GM18907 (cell line): Measurements from ENCODE around the gene TRNAU1AP.
"Not testable (repeated sequence)": the region's sequence is repeated elsewhere in the genome, so short reads cannot be mapped to it uniquely, and the experiment has no call there.

ENCODE experiments used
- ATAC-seq: cut with Tn5 transposase; IDR thresholded peaks from one replicate; pipeline ENCODE4 v1.9.1; 2021; ENCODE audit warnings: mild to moderate bottlenecking, moderate library complexity; ENCODE audit not compliant: unreplicated experiment

The TRNAU1AP gene

GRCh38 chr1:28521502-28522164, 31.3 kb upstream of the TRNAU1AP start:
- ATAC-seq: no peak

DNA sequence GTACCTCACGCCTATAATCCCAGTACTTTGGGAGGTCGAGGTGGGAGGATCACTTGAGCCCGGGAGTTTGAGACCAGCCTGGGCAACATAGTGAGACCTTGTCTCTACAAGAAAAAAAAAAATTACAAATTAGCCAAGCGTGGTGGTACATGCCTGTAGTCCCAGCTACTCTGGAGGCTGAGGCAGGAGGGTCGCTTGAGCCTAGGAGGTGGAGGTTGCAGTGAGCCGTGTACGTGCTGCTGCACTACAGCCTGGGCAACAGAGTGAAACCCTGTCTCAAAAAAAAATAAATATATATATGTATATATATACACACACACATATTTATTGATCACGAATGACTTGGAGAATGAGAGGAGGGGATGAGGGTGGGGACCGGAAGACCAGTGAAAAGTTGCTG, 30.3 kb upstream of the TRNAU1AP start:
- ATAC-seq: not testable (repeated sequence)

- ATAC-seq: not testable (repeated sequence)
Observed at GRCh38 chr1:28525002-28525642, 27.8 kb upstream of the TRNAU1AP start.

DNA sequence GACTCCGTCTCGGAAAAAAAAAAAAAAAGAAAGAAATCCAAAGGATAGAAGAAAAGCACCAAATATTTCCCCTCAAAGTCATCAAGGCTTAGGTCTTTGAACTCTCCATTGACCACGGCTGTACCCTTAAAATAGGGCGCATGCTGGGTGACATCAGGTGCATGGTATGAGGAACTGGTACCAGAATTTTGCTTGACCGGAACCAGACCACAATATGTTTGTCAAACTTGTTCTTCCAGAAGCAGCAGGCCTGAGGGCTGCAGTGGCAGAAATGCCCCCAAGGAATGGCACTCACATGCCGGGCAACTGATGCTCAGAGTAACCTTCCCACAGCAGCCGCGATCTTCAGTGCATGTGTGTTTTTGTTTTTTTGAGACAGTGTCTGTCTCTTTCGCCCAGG, 26.0 kb upstream of the TRNAU1AP start:
- no peak for ATAC-seq

DNA sequence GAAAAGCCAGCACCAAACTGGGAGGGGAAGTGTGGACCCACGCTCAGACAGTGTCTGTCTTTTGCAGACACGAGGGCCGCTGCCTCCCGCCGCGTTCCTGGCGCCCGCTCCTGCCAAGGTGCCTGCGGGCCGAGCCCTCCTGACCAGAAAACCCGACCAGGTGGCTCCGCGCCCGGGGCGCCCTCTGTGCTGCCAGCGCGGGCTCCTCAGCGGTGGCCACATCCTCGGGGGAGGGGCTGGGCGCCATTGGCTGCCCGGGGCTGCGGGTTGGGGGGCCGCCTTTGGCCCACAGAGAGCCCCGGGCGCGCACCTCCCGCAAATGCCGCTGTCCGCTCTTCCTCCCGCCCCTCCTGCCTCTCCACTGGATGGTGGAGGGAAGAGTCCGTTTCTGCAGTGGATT, 22.4 kb upstream of the TRNAU1AP start:
- no peak for ATAC-seq

DNA sequence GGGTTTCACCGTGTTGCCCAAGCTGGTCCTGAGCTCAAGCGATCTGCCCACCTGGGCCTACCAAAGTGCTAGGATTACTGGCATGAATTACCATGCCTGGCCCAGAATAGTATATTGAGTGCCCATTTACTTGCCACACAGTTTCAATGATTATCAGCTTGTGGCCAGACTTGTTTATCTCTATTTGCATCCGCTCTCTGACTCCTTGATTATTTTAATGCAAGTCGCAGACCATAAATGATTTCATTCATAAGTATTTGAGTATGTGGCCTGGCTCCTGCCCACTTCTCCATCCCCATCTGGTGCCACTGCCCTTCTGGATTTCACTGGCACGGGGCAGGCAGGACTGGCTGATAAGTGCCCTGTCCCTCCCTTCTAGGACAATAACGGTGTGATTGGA, 18.2 kb upstream of the TRNAU1AP start:
- ATAC-seq: no peak

DNA sequence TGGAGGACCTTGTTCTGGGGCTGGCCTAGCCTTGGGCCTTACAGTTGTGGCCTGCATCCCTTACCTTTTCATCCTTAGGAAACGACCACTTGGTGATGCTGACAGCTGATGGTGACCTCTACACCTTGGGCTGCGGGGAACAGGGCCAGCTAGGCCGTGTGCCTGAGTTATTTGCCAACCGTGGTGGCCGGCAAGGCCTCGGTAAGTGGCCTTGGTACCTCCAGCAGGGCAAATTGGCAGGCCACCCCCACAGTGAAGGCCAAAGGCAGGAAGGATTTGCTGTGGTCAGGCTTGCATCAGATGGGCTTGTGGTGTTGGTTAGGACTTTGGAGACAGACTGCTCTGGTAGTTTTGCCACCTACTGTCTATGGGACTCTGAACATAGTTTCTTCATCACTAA, 17.7 kb upstream of the TRNAU1AP start:
- no peak for ATAC-seq

DNA sequence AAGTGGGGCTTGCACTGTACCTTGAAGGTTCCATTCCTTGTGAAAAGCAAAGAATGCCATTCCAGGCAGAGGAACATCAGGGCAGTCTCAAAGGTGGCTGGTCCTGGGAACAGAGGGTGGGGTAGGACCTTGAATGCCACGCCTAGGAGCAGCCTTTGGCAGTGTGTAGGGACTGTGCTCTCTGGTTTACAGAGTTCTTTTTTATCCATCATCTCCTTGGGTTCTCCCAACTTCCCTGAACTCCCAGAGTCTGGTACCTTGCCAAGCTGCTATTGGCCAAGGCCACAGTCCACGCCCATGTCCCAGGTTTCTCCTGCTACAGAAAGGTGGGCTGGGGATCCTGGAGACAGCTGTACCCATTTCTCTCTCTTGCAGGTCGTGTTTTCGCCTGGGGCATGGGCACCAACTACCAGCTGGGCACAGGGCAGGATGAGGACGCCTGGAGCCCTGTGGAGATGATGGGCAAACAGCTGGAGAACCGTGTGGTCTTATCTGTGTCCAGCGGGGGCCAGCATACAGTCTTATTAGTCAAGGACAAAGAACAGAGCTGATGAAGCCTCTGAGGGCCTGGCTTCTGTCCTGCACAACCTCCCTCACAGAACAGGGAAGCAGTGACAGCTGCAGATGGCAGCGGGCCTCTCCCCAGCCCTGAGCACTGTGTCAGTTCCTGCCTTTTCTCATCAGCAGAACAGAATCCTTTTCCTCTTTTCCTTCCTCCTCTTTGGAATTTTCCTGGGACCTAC, 15.3 kb upstream of the TRNAU1AP start:
- ATAC-seq: no peak

DNA sequence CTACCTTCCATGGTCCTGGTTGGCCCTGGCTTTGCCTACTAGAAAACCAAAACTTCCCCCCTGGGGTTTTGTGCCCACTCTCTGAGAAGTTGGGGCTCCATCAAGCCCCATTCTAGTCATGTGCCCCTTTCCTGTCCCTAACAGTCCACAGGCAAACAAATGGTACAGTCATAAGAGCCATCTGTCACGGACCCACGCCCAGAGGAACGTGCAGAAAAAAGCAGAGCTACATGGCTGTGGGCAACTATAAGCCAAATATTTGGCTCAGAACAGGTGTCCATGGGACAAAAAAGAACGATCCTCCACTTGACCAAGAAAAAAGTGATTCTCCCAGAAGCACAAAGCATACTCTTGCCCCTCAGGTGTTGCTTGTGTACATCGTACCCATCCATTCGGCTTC, 14.6 kb upstream of the TRNAU1AP start:
- ATAC-seq: no peak

GRCh38 chr1:28540651-28541050, 12.2 kb upstream of the TRNAU1AP start:
- no peak for ATAC-seq

DNA sequence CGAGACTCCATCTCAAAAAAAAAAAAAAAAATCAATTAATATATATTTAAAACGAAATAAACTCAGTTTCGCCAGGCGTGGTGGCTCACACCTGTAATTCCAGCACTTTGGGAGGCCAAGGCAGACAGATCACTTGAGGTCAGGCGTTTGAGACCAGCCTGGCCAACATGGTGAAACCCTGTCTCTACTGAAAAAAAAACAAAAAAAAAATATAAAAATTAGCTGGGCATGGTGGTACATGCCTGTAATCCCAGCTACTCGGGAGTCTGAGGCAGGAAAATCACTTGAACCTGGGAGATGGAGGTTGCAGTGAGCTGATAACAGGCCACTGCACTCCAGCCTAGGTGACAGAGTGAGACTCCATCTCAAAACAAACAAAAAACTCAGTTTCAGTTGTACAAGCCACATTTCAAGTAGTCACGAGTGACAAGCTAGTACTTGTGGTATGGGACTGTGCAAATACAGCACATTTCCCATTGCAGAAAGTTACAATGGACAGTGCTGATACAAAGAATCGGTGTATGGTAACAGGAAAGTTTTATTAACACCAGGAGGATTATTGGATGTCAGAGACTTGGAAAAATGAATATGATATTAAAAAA, 11.4 kb upstream of the TRNAU1AP start:
- not testable (repeated sequence) for ATAC-seq

- no peak for ATAC-seq
Observed at GRCh38 chr1:28545246-28545628, 7.6 kb upstream of the TRNAU1AP start.

GRCh38 chr1:28548318-28548717, 4.6 kb upstream of the TRNAU1AP start:
- ATAC-seq: no peak

DNA sequence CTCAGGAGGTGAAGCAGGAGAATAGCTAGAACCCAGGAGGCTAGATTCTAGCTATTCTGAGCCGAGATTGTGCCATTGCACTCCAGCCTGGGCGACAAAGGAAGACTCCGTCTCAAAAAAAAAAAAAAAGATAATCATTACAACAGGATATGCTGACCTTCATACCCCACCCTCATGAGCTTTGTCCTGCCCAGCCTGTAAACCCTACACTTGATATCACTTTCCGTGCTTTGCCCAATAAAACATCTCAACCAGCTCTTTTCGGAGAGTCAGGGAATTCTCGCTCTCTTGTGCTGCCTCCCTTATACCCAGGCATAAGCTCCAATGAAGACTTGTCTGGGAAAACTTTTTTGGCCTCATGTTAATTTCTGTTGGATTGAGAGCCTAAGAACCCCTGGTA, 1.5 kb upstream of the TRNAU1AP start:
- no peak for ATAC-seq

- no peak for ATAC-seq
Observed at GRCh38 chr1:28560886-28561285, 8.0 kb downstream of the TRNAU1AP start.

- ATAC-seq: no peak
Observed at GRCh38 chr1:28564310-28564709, 11.4 kb downstream of the TRNAU1AP start.

- ATAC-seq: no peak
Observed at GRCh38 chr1:28565040-28565439, 12.2 kb downstream of the TRNAU1AP start.

- no peak for ATAC-seq
Observed at GRCh38 chr1:28565726-28566125, 12.8 kb downstream of the TRNAU1AP start.

DNA sequence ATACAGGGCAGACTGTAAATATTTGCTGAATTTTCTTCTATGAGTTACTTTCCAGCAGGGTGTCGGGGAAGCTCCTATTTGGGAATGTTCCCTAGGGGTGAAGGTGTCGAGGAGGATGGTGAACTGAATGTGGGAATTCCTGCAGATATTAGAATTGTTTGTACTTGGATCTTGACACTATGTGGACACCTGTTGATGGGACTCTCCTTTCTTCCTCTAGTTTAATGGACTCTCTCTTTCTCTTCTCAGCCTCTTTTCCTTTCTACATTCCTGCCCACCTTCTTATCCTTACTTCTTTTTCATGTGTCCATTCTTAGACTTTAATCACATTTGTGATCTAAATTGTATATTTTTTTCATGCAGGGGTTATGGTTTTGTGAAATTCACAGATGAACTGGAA, 14.0 kb downstream of the TRNAU1AP start:
- ATAC-seq: no peak

- ATAC-seq: no peak
Observed at GRCh38 chr1:28571911-28572310, 19.0 kb downstream of the TRNAU1AP start.

DNA sequence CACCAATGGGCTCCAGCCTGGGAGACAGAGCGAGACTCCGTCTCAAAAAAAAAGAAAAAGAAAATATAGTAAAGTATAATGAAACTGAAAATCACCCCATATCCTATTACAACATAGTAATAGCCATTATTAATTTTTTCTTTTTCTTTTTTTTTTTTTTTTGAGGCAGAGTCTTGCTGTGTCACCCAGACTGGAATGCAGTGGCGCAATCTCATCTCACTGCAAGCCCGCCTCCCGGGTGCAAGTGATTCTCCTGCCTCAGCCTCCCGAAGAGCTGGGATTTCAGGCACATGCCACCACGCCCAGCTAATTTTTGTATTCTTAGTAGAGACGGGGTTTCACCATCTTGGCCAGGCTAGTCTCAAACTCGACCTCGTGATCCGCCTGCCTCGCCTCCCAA, 20.0 kb downstream of the TRNAU1AP start:
- ATAC-seq: not testable (repeated sequence)

DNA sequence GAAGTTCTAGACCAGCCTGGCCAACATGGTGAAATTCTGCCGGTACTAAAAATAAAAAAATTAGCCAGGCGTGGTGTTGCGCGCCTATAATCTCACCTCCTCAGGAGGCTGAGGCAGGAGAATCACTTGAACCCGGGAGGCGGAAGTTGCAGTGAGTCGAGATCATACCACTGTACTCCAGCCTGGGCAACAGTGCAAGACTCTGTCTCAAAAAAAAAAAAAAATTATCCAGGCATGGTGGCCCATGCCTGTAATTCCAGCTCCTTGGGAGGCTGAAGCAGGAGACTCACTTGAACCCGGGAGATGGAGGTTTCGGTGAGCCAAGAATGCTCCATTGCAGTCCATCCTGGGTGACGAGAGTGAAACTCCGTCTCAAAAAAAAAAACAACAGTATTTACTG, 20.7 kb downstream of the TRNAU1AP start:
- no peak for ATAC-seq
